ENCODE data around the gene CCDC73. TPM values are rescaled to one million over a fixed set of nuclear protein-coding genes. Genes with fewer than 3 reads are reported as not detected.
"Not testable (repeated sequence)": the region's sequence is repeated elsewhere in the genome, so short reads cannot be mapped to it uniquely, and the experiment has no call there.

Gene CCDC73
- total RNA-seq, 1 donor from 2014 or later = not detected

GRCh38 chr11:32706985-32707741, 87.3 kb downstream of the CCDC73 start:
- no peak for DNase-seq (ENCODE audit: low spot score)

- DNase-seq (ENCODE audit: low spot score) = no peak
Measured at GRCh38 chr11:32705309-32706033, 89.0 kb downstream of the CCDC73 start.

DNA sequence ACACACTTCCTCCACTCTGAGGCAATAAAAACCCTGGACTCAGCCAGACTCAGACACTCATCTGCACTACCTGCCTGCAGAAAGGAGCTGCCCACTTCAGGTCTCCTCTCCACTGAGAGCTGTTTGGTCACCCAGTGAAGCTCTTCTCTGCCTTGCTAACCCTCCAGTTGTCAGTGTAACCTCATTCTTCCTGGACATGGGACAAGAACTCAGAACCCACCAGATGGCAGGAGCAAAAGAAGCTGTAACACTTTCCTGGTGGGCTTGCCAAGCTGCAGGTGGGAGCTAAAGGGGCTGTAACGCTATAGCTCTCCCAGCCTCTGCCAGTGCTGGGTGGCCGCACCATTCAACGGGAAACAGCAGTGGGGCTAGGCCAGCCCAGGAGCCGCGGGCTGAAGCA, 89.7 kb downstream of the CCDC73 start:
- DNase-seq (ENCODE audit: low spot score) = no peak

- no peak for DNase-seq (ENCODE audit: low spot score)
Measured at GRCh38 chr11:32704261-32704660, 90.2 kb downstream of the CCDC73 start.

DNA sequence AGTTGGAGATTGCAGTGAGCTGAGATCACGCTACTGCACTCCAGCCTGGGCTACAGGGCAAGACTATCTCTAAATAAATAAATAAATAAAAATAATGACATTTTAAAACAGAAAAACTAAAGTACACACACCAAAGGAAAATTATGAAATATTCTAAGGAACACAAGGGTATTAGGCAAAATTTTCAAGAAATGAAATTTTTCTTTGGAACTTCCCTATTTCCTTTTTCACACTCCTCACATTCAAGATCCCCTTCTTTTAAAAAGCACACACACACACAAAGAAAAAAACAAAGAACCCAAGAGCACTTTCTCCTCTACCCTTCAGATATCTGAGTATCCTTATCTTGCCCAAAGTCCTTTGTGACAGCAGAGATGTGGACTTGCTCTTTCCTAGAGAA, 92.8 kb downstream of the CCDC73 start:
- DNase-seq (ENCODE audit: low spot score) = no peak

DNA sequence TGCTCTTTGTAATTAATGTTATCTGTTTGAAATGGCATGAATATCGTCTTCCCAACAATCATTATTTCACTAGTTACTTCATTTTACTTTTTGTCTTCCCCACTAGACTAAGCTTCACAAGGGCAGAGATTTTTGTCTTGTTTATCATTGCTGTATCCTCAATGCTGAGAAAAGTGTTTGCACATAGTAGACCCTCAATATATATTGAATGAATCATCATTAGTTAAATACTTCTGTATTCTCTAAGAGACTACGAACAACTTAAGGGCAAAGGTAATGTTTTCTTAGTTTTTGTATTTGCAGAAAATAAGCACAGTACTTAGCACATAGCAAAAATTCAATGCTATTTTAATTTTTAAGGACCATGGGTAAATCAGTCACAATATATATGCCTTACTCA, 95.9 kb downstream of the CCDC73 start:
- no peak for DNase-seq (ENCODE audit: low spot score)

DNA sequence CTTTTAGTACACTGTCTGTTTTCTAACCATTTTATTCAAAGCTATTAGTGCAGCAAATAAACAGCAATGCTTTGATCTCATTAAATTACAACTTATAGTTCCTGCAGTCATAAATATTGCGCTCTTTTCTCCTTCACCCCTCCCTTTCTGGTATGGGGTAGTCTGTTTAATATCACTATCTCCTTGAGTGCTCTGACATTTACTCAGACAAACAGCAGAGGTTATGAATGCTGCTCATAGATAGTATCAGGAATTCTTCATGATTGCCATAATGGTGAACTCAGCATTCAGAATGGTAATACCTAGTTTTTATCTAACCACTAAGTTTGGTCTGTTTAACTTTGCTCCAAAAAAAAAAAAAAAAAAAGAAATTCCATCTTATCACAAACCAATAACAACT, 123.4 kb downstream of the CCDC73 start:
- no peak for DNase-seq (ENCODE audit: low spot score)

DNA sequence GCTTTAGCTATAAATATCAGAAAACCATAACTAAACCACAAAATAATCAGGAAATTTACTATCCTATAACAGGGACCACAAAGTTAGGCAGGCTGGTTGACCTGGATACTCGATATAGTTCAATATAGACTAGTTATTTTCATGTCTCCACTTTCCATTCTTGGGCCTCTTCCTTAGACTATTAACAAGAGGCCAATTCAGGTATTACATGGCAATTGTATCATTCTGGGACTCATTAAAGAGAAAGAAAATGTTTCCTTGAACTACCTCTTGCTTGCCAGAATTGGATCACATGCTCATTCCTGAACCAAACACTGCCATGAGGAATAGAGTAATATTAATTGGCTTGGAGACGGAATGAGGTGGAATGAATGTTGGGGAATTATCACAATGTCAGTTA, 134.8 kb downstream of the CCDC73 start:
- DNase-seq (ENCODE audit: low spot score) = no peak

- no peak for DNase-seq (ENCODE audit: low spot score)
Measured at GRCh38 chr11:32658639-32659406, 135.6 kb downstream of the CCDC73 start.

- no peak for DNase-seq (ENCODE audit: low spot score)
Measured at GRCh38 chr11:32643526-32643925, 150.9 kb downstream of the CCDC73 start.

DNA sequence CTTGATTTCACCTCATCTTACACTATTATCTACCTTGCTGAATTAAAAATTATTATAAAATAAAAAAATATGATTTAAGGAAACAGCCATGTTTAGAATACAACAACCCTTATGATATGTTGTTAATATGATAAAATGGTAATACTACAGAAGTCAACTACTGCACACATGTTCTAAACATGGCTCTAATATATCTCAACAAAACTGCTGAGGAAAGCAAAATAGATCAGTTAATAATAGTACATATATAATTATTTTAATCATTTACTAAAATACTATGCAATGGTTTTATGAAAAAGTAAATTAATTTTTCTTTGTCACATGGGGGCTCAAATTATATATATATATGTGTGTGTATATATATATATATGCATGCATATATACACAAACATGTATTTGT, 153.1 kb downstream of the CCDC73 start:
- DNase-seq (ENCODE audit: low spot score) = no peak

GRCh38 chr11:32635819-32636218, 158.6 kb downstream of the CCDC73 start:
- DNase-seq (ENCODE audit: low spot score) = no peak

- no peak for DNase-seq (ENCODE audit: low spot score)
Measured at GRCh38 chr11:32630844-32631243, 163.6 kb downstream of the CCDC73 start.

- no peak for DNase-seq (ENCODE audit: low spot score)
Measured at GRCh38 chr11:32616903-32617302, 177.6 kb downstream of the CCDC73 start.

GRCh38 chr11:32615422-32615821, 179.0 kb downstream of the CCDC73 start:
- no peak for DNase-seq (ENCODE audit: low spot score)

GRCh38 chr11:32613500-32614151, 180.8 kb downstream of the CCDC73 start:
- DNase-seq (ENCODE audit: low spot score) = no peak

DNA sequence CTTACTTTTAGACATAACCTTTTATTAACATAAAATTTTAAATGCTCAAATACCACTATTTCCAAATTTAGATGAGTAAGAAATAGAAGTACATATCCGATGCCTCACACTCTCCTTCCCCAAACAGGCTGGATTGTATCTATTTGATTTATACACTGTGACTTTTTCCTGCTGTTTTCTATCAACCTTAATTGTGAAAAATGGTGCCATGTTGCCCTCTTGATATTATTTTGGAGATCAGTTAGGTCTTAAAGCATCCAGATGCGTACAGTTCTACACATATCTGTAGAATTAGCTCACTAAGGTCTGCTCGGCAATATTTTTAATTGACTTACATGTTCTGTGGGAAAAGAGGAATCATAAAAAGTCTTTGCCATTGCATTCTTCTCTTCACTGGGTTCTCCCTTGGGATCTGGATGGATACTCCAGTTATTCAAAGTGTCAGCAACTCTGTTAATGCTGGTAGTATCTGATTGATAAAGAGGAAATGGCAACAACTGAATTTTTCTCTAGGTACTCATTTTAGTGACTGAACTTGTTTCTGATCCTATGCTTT, 183.6 kb downstream of the CCDC73 start:
- DNase-seq (ENCODE audit: low spot score) = no peak

GRCh38 chr11:32608826-32609225, 185.6 kb downstream of the CCDC73 start:
- not testable (repeated sequence) for DNase-seq (ENCODE audit: low spot score)

GRCh38 chr11:32606220-32606619, 188.2 kb downstream of the CCDC73 start:
- no peak for DNase-seq (ENCODE audit: low spot score)

- DNase-seq (ENCODE audit: low spot score) = no peak
Measured at GRCh38 chr11:32602657-32603415, 191.6 kb downstream of the CCDC73 start.

Data from mesenteric fat pad (tissue), 1 donor.